K562 (cell line): ENCODE results near the gene AGRP. TPM values are rescaled to one million over a fixed set of nuclear protein-coding genes. Genes with fewer than 3 reads are reported as not detected.

Source experiments
- CC2D1A ChIP-seq: fragments of 450-650 bp; IDR thresholded peaks from 2 replicates; pipeline ENCODE4 v1.6.1; 2017; ENCODE audit warnings: mild to moderate bottlenecking
- EP300 ChIP-seq: IDR thresholded peaks from 2 replicates; pipeline ENCODE4 v1.6.1; 2012; ENCODE audit warnings: low read length, improper control_type of control experiment
- IFI16 ChIP-seq: fragments of 250-450 bp; sonication (Bioruptor Pico); IDR thresholded peaks from 2 replicates; pipeline ENCODE4 v2.1.2; 2022; ENCODE audit warnings: mild to moderate bottlenecking, inconsistent platforms
- KLF13 ChIP-seq: fragments of 450-650 bp; IDR thresholded peaks from 2 replicates; pipeline ENCODE4 v1.6.1; 2016; ENCODE audit warnings: missing genetic modification characterization, low read depth, mild to moderate bottlenecking, missing compliant biosample characterization, moderate library complexity, borderline replicate concordance
- MEIS2 ChIP-seq: fragments of 450-650 bp; IDR thresholded peaks from 2 replicates; pipeline ENCODE4 v1.6.1; 2014; ENCODE audit warnings: mild to moderate bottlenecking; ENCODE audit not compliant: partially characterized antibody
- NR2C1 ChIP-seq, 2 experiments: fragments of 450-650 bp; IDR thresholded peaks; 2 replicates each; pipeline ENCODE4 v1.6.1; 2017; ENCODE audit warnings: mild to moderate bottlenecking in 2 of 2, antibody characterized with exemption in 1 of 2, inconsistent platforms in 1 of 2, missing compliant biosample characterization in 1 of 2, missing genetic modification characterization in 1 of 2
- NR2F6 ChIP-seq: fragments of 450-650 bp; formaldehyde crosslinking; IDR thresholded peaks from 2 replicates; pipeline ENCODE4 v1.4.0; 2020; ENCODE audit warnings: mild to moderate bottlenecking
- ZKSCAN1 ChIP-seq: fragments of 150-350 bp; IDR thresholded peaks from 2 replicates; pipeline ENCODE4 v1.6.1; 2016; ENCODE audit warnings: low read depth, low read length
- ZNF174 ChIP-seq: fragments of 250-450 bp; sonication (Bioruptor Pico); IDR thresholded peaks from 2 replicates; pipeline ENCODE4 v1.4.0; 2020; ENCODE audit warnings: mild to moderate bottlenecking
- ZNF507 ChIP-seq: conservative IDR thresholded peaks from 2 replicates; pipeline ENCODE4 v1.6.1; 2017; ENCODE audit warnings: missing genetic modification characterization, missing compliant biosample characterization
- polyA plus RNA-seq, 8 experiments: library from polyadenylated mRNA; depleted of rRNA in 4 of 8; stranded (reverse) in 5 of 8; unstranded in 3 of 8; fragments of >200 nt; fragmentation: Nextera tagmentation in 2 of 8; fragmentation: Illumina TruSeq in 1 of 8; extraction: Ambion mirVana in 2 of 8; extraction: Trizol in 1 of 8; gene quantifications; 2 replicates each; pipeline versions ENCODE4 v1.2.1 to v1.2.3, GENCODE V29; 2011 to 2014; ENCODE audit warnings: inconsistent platforms in 1 of 8, missing spikeins in 1 of 8
- total RNA-seq, 7 experiments: library from RNA; depleted of rRNA in 6 of 7; stranded (reverse); fragments of >200 nt in 6 of 7; fragmentation: Illumina TruSeq in 2 of 7; extraction: Trizol in 2 of 7; gene quantifications; 2 replicates each; pipeline versions ENCODE4 v1.2.1 to v1.2.3, GENCODE V29; 2011 to 2021; ENCODE audit warnings: low replicate concordance in 1 of 7
- TF ChIP-seq, protein P1 (sequence below): fragments of 250-450 bp; sonication (Bioruptor Pico); IDR thresholded peaks from 2 replicates; pipeline ENCODE4 v1.8.0; 2021; ENCODE audit warnings: moderate library complexity, mild to moderate bottlenecking, inconsistent platforms
- TF ChIP-seq, protein P2 (sequence below): fragments of 250-450 bp; sonication (Bioruptor Pico); IDR thresholded peaks from 2 replicates; pipeline ENCODE4 v1.4.0; 2020; ENCODE audit warnings: mild to moderate bottlenecking, moderate library complexity
- TF ChIP-seq, protein P3 (sequence below): fragments of 250-450 bp; sonication (Bioruptor Pico); IDR thresholded peaks from 2 replicates; pipeline ENCODE4 v1.4.0; 2020; ENCODE audit warnings: mild to moderate bottlenecking
- TF ChIP-seq, protein P4 (sequence below): fragments of 250-450 bp; sonication (Bioruptor Pico); IDR thresholded peaks from 2 replicates; pipeline ENCODE4 v1.5.0; 2021; ENCODE audit warnings: mild to moderate bottlenecking, moderate library complexity
- TF ChIP-seq, protein P5 (sequence below): fragments of 250-450 bp; sonication (Bioruptor Pico); IDR thresholded peaks from 2 replicates; pipeline ENCODE4 v1.8.0; 2021; ENCODE audit warnings: mild to moderate bottlenecking, moderate library complexity

Gene AGRP
- total and polyA plus RNA-seq, 9 of the 15 experiments (the other 6 are each of a cell fraction or from before 2014, with no cell fraction given): not detected

DNA sequence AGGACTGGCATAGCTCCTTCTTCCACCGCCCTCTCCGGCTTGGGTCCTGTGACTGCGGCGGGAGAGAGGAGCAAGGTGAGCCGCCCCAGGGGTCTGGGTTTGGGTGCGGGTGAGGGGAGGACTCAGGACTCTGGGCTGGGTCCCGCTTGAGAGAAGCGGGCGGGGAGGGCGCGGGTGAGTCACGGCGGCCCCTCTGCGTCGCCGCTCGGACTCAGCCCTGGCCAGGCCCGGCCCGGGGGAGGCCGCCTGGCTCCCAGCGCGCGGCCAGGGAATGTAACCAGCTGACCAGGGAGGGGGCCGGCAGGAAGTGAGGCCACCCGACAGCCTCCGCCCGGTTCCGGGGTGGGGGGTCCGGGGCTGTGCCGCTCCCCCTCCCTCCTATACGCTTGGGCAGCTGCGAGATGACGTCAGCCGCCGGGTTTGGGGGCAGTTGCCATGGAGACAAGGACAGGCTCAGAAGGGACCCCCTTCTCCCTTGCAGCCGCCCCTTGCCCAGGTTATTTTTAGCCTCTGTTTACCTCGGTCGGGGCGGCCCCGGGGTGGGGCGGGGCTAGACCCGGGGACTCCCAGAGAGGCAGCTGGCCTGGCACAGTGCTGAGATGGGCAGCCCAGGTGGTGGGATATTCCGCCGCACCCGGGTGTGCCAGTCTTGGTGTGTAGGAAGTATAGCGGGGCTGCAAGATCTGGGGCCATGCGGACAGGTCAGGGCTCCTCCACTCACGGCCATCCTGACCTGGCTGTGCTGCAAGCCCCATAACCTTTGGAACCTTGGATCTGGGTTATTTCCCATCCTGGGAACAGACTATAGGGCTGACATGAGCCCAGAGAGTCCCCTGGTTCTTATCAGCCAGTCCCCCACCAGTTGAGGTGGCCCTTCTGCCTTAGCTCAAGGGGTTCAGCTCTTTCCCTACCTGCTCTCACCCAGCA, 46.9 kb upstream of the AGRP start (continued):
- TF ChIP-seq, protein P1, sequence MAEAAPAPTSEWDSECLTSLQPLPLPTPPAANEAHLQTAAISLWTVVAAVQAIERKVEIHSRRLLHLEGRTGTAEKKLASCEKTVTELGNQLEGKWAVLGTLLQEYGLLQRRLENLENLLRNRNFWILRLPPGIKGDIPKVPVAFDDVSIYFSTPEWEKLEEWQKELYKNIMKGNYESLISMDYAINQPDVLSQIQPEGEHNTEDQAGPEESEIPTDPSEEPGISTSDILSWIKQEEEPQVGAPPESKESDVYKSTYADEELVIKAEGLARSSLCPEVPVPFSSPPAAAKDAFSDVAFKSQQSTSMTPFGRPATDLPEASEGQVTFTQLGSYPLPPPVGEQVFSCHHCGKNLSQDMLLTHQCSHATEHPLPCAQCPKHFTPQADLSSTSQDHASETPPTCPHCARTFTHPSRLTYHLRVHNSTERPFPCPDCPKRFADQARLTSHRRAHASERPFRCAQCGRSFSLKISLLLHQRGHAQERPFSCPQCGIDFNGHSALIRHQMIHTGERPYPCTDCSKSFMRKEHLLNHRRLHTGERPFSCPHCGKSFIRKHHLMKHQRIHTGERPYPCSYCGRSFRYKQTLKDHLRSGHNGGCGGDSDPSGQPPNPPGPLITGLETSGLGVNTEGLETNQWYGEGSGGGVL (CRISPR knock-in tag): no peak
- TF ChIP-seq EP300: no peak
- no peak for TF ChIP-seq CC2D1A
- TF ChIP-seq, protein P2, sequence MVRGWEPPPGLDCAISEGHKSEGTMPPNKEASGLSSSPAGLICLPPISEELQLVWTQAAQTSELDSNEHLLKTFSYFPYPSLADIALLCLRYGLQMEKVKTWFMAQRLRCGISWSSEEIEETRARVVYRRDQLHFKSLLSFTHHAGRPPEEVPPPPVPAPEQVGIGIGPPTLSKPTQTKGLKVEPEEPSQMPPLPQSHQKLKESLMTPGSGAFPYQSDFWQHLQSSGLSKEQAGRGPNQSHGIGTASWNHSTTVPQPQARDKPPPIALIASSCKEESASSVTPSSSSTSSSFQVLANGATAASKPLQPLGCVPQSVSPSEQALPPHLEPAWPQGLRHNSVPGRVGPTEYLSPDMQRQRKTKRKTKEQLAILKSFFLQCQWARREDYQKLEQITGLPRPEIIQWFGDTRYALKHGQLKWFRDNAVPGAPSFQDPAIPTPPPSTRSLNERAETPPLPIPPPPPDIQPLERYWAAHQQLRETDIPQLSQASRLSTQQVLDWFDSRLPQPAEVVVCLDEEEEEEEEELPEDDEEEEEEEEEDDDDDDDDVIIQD (CRISPR knock-in tag): no peak
- TF ChIP-seq ZKSCAN1: no peak
- no peak for TF ChIP-seq NR2F6 (CRISPR knock-in tag)
- TF ChIP-seq, protein P3, sequence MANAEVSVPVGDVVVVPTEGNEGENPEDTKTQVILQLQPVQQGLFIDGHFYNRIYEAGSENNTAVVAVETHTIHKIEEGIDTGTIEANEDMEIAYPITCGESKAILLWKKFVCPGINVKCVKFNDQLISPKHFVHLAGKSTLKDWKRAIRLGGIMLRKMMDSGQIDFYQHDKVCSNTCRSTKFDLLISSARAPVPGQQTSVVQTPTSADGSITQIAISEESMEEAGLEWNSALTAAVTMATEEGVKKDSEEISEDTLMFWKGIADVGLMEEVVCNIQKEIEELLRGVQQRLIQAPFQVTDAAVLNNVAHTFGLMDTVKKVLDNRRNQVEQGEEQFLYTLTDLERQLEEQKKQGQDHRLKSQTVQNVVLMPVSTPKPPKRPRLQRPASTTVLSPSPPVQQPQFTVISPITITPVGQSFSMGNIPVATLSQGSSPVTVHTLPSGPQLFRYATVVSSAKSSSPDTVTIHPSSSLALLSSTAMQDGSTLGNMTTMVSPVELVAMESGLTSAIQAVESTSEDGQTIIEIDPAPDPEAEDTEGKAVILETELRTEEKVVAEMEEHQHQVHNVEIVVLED (CRISPR knock-in tag): no peak
- TF ChIP-seq, protein P4, sequence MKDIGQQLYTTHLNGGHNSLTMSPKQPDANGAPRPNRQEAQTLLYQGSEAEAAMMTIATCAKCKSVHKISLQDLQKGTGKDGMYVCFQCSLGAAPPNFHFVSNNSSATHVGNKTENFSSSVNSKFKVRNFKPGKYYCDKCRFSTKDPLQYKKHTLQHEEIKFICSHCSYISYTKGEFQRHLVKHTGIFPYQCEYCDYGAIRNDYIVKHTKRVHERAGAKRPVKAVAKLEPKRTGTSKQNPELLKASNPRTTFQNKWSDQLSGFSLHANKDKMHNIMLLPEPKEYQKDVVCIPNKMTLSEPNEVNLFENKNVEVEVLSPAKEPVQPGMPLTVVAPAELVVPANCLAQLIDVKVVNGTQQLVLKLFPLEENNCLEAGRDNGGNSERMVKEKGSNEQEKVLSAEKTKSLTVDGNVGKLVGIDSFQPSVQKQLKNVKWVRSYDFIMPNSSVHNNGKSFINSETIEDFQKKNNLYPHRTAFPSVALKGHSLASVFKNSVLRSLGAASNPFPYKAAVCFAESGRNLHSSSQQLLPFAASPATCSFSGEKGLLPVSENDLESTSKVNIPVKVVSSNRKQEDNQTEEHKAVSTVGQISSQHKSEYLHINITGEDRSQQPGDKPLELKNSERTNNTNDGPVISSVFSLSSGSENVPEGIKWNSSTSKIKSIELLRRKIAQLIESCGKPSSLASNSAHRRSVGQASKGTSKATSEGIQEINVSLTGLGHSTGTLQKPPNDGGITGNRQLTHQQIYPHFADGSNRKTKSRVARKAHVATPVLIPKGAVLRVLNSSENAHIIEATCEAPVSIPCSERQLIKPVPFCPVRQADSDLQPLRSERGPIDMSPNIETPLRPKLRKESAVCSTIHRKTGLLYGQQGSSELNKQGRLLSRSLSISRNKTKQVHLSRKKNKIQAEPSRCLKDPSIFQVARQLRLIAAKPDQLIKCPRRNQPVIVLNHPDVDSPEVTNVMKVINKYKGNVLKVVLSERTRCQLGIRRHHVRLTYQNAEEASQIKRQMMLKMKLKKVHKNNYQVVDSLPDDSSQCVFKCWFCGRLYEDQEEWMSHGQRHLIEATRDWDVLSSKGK (CRISPR knock-in tag): no peak
- no peak for TF ChIP-seq ZNF174 (CRISPR knock-in tag)
- TF ChIP-seq IFI16 (CRISPR knock-in tag): no peak
- TF ChIP-seq ZNF507: no peak
- no peak for TF ChIP-seq NR2C1 (IDR thresholded peaks at IDR 0.05)
- no peak for TF ChIP-seq NR2C1 (tag; IDR thresholded peaks at IDR 0.05)
- TF ChIP-seq, protein P5, sequence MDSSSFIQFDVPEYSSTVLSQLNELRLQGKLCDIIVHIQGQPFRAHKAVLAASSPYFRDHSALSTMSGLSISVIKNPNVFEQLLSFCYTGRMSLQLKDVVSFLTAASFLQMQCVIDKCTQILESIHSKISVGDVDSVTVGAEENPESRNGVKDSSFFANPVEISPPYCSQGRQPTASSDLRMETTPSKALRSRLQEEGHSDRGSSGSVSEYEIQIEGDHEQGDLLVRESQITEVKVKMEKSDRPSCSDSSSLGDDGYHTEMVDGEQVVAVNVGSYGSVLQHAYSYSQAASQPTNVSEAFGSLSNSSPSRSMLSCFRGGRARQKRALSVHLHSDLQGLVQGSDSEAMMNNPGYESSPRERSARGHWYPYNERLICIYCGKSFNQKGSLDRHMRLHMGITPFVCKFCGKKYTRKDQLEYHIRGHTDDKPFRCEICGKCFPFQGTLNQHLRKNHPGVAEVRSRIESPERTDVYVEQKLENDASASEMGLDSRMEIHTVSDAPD (CRISPR knock-in tag): no peak
- TF ChIP-seq KLF13 (tag): no peak
- TF ChIP-seq MEIS2: no peak
